Right lung (tissue), 5 donors: ENCODE results near the gene ATOH7. TPM values are rescaled to one million over a fixed set of nuclear protein-coding genes. Genes with fewer than 3 reads are reported as not detected.
"Not testable (repeated sequence)": the region's sequence is repeated elsewhere in the genome, so short reads cannot be mapped to it uniquely, and the experiment has no call there.

ENCODE experiments used
- DNase-seq, 2 donors: peaks; one replicate each; pipeline ENCODE4 v3.0.0-alpha.2; 2013
- polyA plus RNA-seq, 5 donors: library from polyadenylated mRNA; unstranded; fragments of 120-200 nt; gene quantifications; one replicate each; pipeline versions ENCODE4 v1.2.1 to v1.2.3, GENCODE V29; 2013; ENCODE audit warnings: inconsistent platforms in 1 of 5, low replicate concordance in 1 of 5; ENCODE audit not compliant: insufficient read length in 5 of 5, insufficient read depth in 1 of 5

The ATOH7 gene
- polyA plus RNA-seq, 5 donors = 0.12 to 0.27 (median 0.17) TPM; not detected in 1

- no peak for DNase-seq
These were observed 6.5 kb upstream of the ATOH7 start for GRCh38 chr10:68238371-68238770.

- DNase-seq = no peak
These were observed 5.3 kb upstream of the ATOH7 start for GRCh38 chr10:68237173-68237572.

- no peak for DNase-seq
These were observed 3.7 kb upstream of the ATOH7 start for GRCh38 chr10:68235581-68235980.

- no peak for DNase-seq
These were observed 3.2 kb upstream of the ATOH7 start for GRCh38 chr10:68235111-68235510.

- DNase-seq = no peak
These were observed 1.1 kb upstream of the ATOH7 start for GRCh38 chr10:68233046-68233445.

GRCh38 chr10:68231106-68231816 lies 652 bp downstream of the ATOH7 start:
- peak; percentile 84 for DNase-seq

GRCh38 chr10:68230268-68230667 lies 1.6 kb downstream of the ATOH7 start:
- DNase-seq = no peak

GRCh38 chr10:68224810-68225209 lies 7.1 kb downstream of the ATOH7 start:
- no peak for DNase-seq

GRCh38 chr10:68223535-68224165 lies 8.3 kb downstream of the ATOH7 start:
- no peak for DNase-seq

GRCh38 chr10:68222391-68222790 lies 9.5 kb downstream of the ATOH7 start:
- no peak for DNase-seq

GRCh38 chr10:68221196-68221595 lies 10.7 kb downstream of the ATOH7 start:
- DNase-seq = no peak

- DNase-seq = no peak
These were observed 13.1 kb downstream of the ATOH7 start for GRCh38 chr10:68218786-68219185.

- peak in 1 of 2 donors; percentile 22 for DNase-seq
These were observed 19.1 kb downstream of the ATOH7 start for GRCh38 chr10:68212721-68213352.

- DNase-seq = no peak
These were observed 20.2 kb downstream of the ATOH7 start for GRCh38 chr10:68211669-68212068.

GRCh38 chr10:68208424-68209042 lies 23.4 kb downstream of the ATOH7 start:
- peak; percentile 27 to 45 for DNase-seq

- no peak for DNase-seq
These were observed 29.0 kb downstream of the ATOH7 start for GRCh38 chr10:68202960-68203353.

GRCh38 chr10:68196701-68197100 lies 35.2 kb downstream of the ATOH7 start:
- DNase-seq = no peak

GRCh38 chr10:68195776-68196175 lies 36.1 kb downstream of the ATOH7 start:
- DNase-seq = not testable (repeated sequence)

GRCh38 chr10:68194290-68194689 lies 37.6 kb downstream of the ATOH7 start:
- no peak for DNase-seq

- DNase-seq = no peak
These were observed 39.8 kb downstream of the ATOH7 start for GRCh38 chr10:68192113-68192512.

GRCh38 chr10:68188835-68189234 lies 43.1 kb downstream of the ATOH7 start:
- no peak for DNase-seq

GRCh38 chr10:68185085-68185484 lies 46.8 kb downstream of the ATOH7 start:
- DNase-seq = no peak

- no peak for DNase-seq
These were observed 47.4 kb downstream of the ATOH7 start for GRCh38 chr10:68184546-68184945.
